HepG2 (cell line): Measurements from ENCODE around the gene MTCH1. TPM values are rescaled to one million over a fixed set of nuclear protein-coding genes. Genes with fewer than 3 reads are reported as not detected.

Source experiments
- CBX5 ChIP-seq: sonication (generic); formaldehyde crosslinking; IDR thresholded peaks from 2 replicates; pipeline ENCODE4 v1.4.0; 2020; ENCODE audit warnings: missing genetic modification reagents, borderline replicate concordance
- CENPT ChIP-seq: sonication (generic); formaldehyde crosslinking; IDR thresholded peaks from 2 replicates; pipeline ENCODE4 v1.8.0; 2022; ENCODE audit warnings: low read depth, mild to moderate bottlenecking, moderate library complexity, missing genetic modification reagents
- HNRNPK ChIP-seq: fragments of 200-400 bp; formaldehyde crosslinking; IDR thresholded peaks from 2 replicates; pipeline ENCODE4 v1.6.1; 2018; ENCODE audit warnings: low read length, low read depth, moderate library complexity, mild to moderate bottlenecking; ENCODE audit not compliant: poor library complexity, severe bottlenecking
- HOXA3 ChIP-seq: sonication (generic); formaldehyde crosslinking; IDR thresholded peaks from 2 replicates; pipeline ENCODE4 v1.5.0; 2020; ENCODE audit warnings: missing genetic modification reagents
- JARID2 ChIP-seq: sonication (generic); formaldehyde crosslinking; IDR thresholded peaks from 2 replicates; pipeline ENCODE4 v1.8.1; 2023; ENCODE audit warnings: missing genetic modification reagents, inconsistent platforms; ENCODE audit not compliant: insufficient replicate concordance
- MAFK ChIP-seq, 2 experiments: IDR thresholded peaks in 1 of 2; conservative IDR thresholded peaks in 1 of 2; 2 replicates each; pipeline ENCODE4 v1.6.1; 2011; ENCODE audit warnings: improper control_type of control experiment in 2 of 2, low read length in 2 of 2
- MATR3 ChIP-seq: sonication (generic); formaldehyde crosslinking; IDR thresholded peaks from 2 replicates; pipeline ENCODE4 v1.4.0; 2020; ENCODE audit warnings: missing genetic modification reagents
- MEIS2 ChIP-seq: sonication (generic); formaldehyde crosslinking; IDR thresholded peaks from 2 replicates; pipeline ENCODE4 v1.9.0; 2021; ENCODE audit warnings: mild to moderate bottlenecking, missing genetic modification reagents
- MYC ChIP-seq: sonication (generic); formaldehyde crosslinking; IDR thresholded peaks from 2 replicates; pipeline ENCODE4 v1.9.0; 2021; ENCODE audit warnings: missing genetic modification reagents, borderline replicate concordance
- POLR2G ChIP-seq: fragments of 200-400 bp; formaldehyde crosslinking; IDR thresholded peaks from 2 replicates; pipeline ENCODE4 v1.6.1; 2018; ENCODE audit warnings: mild to moderate bottlenecking, low read depth, low read length, moderate library complexity
- RCOR2 ChIP-seq: IDR thresholded peaks from 2 replicates; pipeline ENCODE4 v1.6.1; 2016; ENCODE audit warnings: missing biosample characterization, missing genetic modification reagents
- SOX13 ChIP-seq, 3 experiments: fragments of 450-650 bp in 1 of 3; sonication (generic) in 1 of 3; formaldehyde crosslinking in 1 of 3; IDR thresholded peaks in 2 of 3; conservative IDR thresholded peaks in 1 of 3; 2 replicates each; pipeline versions ENCODE4 v1.5.0 to v1.6.1; 2016 to 2020; ENCODE audit warnings: antibody characterized with exemption in 1 of 3, mild to moderate bottlenecking in 1 of 3, missing compliant biosample characterization in 1 of 3, missing genetic modification reagents in 1 of 3, moderate library complexity in 1 of 3
- SOX5 ChIP-seq: IDR thresholded peaks from 2 replicates; pipeline ENCODE4 v1.6.1; 2016; ENCODE audit warnings: borderline replicate concordance
- SP2 ChIP-seq: sonication (generic); formaldehyde crosslinking; IDR thresholded peaks from 2 replicates; pipeline ENCODE4 v1.5.1; 2020; ENCODE audit warnings: mild to moderate bottlenecking, missing genetic modification reagents
- TEAD3 ChIP-seq: optimal IDR thresholded peaks from 2 replicates; pipeline ENCODE3; 2016; ENCODE audit warnings: borderline replicate concordance
- THYN1 ChIP-seq: sonication (generic); formaldehyde crosslinking; IDR thresholded peaks from 2 replicates; pipeline ENCODE4 v1.8.1; 2023; ENCODE audit warnings: low read depth, mild to moderate bottlenecking, moderate library complexity, missing genetic modification reagents, borderline replicate concordance
- WIZ ChIP-seq: sonication (generic); formaldehyde crosslinking; IDR thresholded peaks from 2 replicates; pipeline ENCODE4 v1.5.1; 2020; ENCODE audit warnings: mild to moderate bottlenecking, missing genetic modification reagents
- ZFP36L1 ChIP-seq: sonication (generic); formaldehyde crosslinking; IDR thresholded peaks from 2 replicates; pipeline ENCODE4 v1.8.0; 2022; ENCODE audit warnings: mild to moderate bottlenecking, missing genetic modification reagents, moderate library complexity
- ZMYM3 ChIP-seq: sonication (generic); formaldehyde crosslinking; IDR thresholded peaks from 2 replicates; pipeline ENCODE4 v1.5.1; 2020; ENCODE audit warnings: mild to moderate bottlenecking, missing genetic modification reagents
- ZNF34 ChIP-seq: sonication (generic); formaldehyde crosslinking; IDR thresholded peaks from 2 replicates; pipeline ENCODE4 v1.4.0; 2020; ENCODE audit warnings: mild to moderate bottlenecking, missing genetic modification reagents, borderline replicate concordance
- ZNF652 ChIP-seq: IDR thresholded peaks from 2 replicates; pipeline ENCODE4 v1.6.1; 2016; ENCODE audit warnings: low read depth, borderline replicate concordance
- ZNF773 ChIP-seq: sonication (generic); formaldehyde crosslinking; IDR thresholded peaks from 2 replicates; pipeline ENCODE4 v1.4.0; 2020; ENCODE audit warnings: missing genetic modification reagents, borderline replicate concordance
- ZNF781 ChIP-seq: sonication (generic); formaldehyde crosslinking; IDR thresholded peaks from 2 replicates; pipeline ENCODE4 v1.5.1; 2020; ENCODE audit warnings: borderline replicate concordance, mild to moderate bottlenecking, missing genetic modification reagents; ENCODE audit errors: not compliant biosample characterization
- ZNF839 ChIP-seq: sonication (generic); formaldehyde crosslinking; IDR thresholded peaks from 2 replicates; pipeline ENCODE4 v1.4.0; 2020; ENCODE audit warnings: missing genetic modification reagents, mild to moderate bottlenecking, borderline replicate concordance
- polyA plus RNA-seq, 8 experiments: library from polyadenylated mRNA; depleted of rRNA in 3 of 8; stranded (reverse) in 7 of 8; unstranded in 1 of 8; fragments of >200 nt; fragmentation: Illumina TruSeq in 4 of 8; extraction: Trizol in 4 of 8; gene quantifications; 2 replicates each; pipeline versions ENCODE4 v1.2.1 to v1.2.3, GENCODE V29; 2011 to 2016; ENCODE audit warnings: low read depth in 4 of 8, missing spikeins in 1 of 8, mixed read lengths in 1 of 8; ENCODE audit not compliant: insufficient read depth in 1 of 8
- total RNA-seq, 5 experiments: library from RNA; depleted of rRNA; stranded (reverse); fragments of >200 nt; fragmentation: Illumina TruSeq; extraction: Trizol; gene quantifications; 2 replicates each; pipeline ENCODE4 v1.2.3, GENCODE V29; 2016; ENCODE audit warnings: low read depth in 1 of 5
- TF ChIP-seq, protein P1 (sequence below): IDR thresholded peaks from 2 replicates; pipeline ENCODE4 v1.6.1; 2016; ENCODE audit warnings: mild to moderate bottlenecking, missing biosample characterization, missing genetic modification reagents
- TF ChIP-seq, protein P2 (sequence below): fragments of 450-650 bp; IDR thresholded peaks from 2 replicates; pipeline ENCODE4 v1.6.1; 2017; ENCODE audit warnings: mild to moderate bottlenecking
- TF ChIP-seq, protein P3 (sequence below): sonication (generic); formaldehyde crosslinking; IDR thresholded peaks from 2 replicates; pipeline ENCODE4 v1.8.1; 2023; ENCODE audit warnings: missing genetic modification reagents, mild to moderate bottlenecking, borderline replicate concordance

Gene MTCH1
- total and polyA plus RNA-seq, 2 of the 13 experiments (the other 11 are each of a cell fraction or from before 2014, with no cell fraction given): 86.2 to 144 TPM

DNA sequence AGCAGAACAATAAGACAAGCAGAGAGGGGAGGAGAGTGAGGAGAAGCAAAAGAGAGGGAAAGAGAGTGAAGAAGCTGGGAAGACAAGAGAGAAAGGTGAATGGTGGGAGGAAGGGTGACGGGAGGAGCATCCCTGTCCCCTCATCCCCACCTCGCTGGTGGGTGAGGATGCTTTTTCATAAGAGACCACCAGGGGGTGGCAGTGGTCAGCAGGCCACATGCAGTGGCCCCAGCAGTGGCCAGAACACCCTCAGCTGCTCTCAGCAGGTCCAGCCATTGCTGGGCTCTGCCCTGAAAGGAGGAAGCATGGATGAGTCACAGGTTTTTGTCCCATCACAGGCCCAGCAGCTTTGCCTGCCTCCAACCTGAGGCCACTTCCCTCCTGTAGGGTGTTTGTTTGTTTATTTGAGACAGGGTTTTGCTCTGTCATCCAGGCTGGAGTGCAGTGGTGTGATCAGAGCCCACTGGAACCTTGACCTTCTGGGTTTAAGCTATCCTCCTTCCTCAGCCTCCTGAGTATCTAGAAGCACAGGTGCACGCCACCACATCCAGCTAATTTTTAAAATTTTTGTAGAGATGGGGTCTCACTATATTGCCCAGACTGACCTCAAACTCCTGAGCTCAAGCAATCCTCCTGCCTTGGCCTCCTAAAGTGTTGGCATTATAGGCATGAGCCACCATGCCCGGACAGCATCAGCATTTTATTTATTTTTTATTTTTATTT lies 43.4 kb upstream of the MTCH1 start (continued):
- TF ChIP-seq TEAD3 (CRISPR knock-in tag) (peak; percentile 65), HOXA3 (peak; percentile 26; the same call in 1 of the 2 replicates), CENPT (CRISPR knock-in tag) (no peak), ZNF781 (CRISPR knock-in tag) (no peak), ZFP36L1 (CRISPR knock-in tag) (0 out of 2 replicates have a peak, but pooled peaks have one; percentile 21), THYN1 (CRISPR knock-in tag) (no peak), ZNF773 (CRISPR knock-in tag) (no peak), MYC (peak; percentile 62; the same call in 1 of the 2 replicates), SP2 (CRISPR knock-in tag) (no peak), CBX5 (CRISPR knock-in tag) (peak; percentile 81; the same call in 1 of the 2 replicates), MEIS2 (CRISPR knock-in tag) (no peak), ZMYM3 (peak; percentile 77), POLR2G (no peak), SOX13 (IDR thresholded peaks at IDR 0.05) (no peak), SOX13 (CRISPR knock-in tag; conservative IDR thresholded peaks at IDR 0.05 in 1 of 2, IDR thresholded peaks at IDR 0.05 in 1 of 2) (no peak; a peak in 1 of 4 replicates), SOX5 (CRISPR knock-in tag) (peak; percentile 65; the same call in 1 of the 2 replicates), ZNF839 (CRISPR knock-in tag) (no peak), ZNF34 (CRISPR knock-in tag) (no peak), RCOR2 (CRISPR knock-in tag) (peak; percentile 86), HNRNPK (no peak), MATR3 (CRISPR knock-in tag) (no peak), JARID2 (CRISPR knock-in tag) (peak; percentile 76), MAFK (conservative IDR thresholded peaks at IDR 0.05 in 1 of 2, IDR thresholded peaks at IDR 0.05 in 1 of 2; ENCODE audit: low read length in 2 of 2) (peak in 1 of 2 experiments; percentile 39; a peak in 1 of 4 replicates), ZNF652 (peak; percentile 58; the same call in 1 of the 2 replicates), WIZ (CRISPR knock-in tag) (no peak)
- TF ChIP-seq, protein P1, sequence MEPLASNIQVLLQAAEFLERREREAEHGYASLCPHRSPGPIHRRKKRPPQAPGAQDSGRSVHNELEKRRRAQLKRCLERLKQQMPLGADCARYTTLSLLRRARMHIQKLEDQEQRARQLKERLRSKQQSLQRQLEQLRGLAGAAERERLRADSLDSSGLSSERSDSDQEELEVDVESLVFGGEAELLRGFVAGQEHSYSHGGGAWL: peak; percentile 63; the same call in 1 of the 2 replicates
- TF ChIP-seq, protein P2, sequence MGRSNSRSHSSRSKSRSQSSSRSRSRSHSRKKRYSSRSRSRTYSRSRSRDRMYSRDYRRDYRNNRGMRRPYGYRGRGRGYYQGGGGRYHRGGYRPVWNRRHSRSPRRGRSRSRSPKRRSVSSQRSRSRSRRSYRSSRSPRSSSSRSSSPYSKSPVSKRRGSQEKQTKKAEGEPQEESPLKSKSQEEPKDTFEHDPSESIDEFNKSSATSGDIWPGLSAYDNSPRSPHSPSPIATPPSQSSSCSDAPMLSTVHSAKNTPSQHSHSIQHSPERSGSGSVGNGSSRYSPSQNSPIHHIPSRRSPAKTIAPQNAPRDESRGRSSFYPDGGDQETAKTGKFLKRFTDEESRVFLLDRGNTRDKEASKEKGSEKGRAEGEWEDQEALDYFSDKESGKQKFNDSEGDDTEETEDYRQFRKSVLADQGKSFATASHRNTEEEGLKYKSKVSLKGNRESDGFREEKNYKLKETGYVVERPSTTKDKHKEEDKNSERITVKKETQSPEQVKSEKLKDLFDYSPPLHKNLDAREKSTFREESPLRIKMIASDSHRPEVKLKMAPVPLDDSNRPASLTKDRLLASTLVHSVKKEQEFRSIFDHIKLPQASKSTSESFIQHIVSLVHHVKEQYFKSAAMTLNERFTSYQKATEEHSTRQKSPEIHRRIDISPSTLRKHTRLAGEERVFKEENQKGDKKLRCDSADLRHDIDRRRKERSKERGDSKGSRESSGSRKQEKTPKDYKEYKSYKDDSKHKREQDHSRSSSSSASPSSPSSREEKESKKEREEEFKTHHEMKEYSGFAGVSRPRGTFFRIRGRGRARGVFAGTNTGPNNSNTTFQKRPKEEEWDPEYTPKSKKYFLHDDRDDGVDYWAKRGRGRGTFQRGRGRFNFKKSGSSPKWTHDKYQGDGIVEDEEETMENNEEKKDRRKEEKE: no peak
- TF ChIP-seq, protein P3, sequence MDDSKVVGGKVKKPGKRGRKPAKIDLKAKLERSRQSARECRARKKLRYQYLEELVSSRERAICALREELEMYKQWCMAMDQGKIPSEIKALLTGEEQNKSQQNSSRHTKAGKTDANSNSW: no peak
